H9 (cell line): ENCODE results near the gene RALGPS2. TPM values are rescaled to one million over a fixed set of nuclear protein-coding genes. Genes with fewer than 3 reads are reported as not detected.

Experiments
- DNase-seq: peaks from one replicate; pipeline ENCODE4 v3.0.0-alpha.2; 2017
- H2AFZ ChIP-seq: one replicate; pipeline ENCODE4 v1.6.1; 2013; ENCODE audit warnings: mild to moderate bottlenecking, low read length, control low read depth, moderate library complexity
- H2AK5ac ChIP-seq: 2 replicates; pipeline ENCODE4 v1.6.1; 2013; ENCODE audit warnings: low read length, control low read depth, mixed read lengths; ENCODE audit not compliant: insufficient read length
- H2BK120ac ChIP-seq: one replicate; pipeline ENCODE4 v1.6.1; 2013; ENCODE audit warnings: low read depth, mild to moderate bottlenecking, low read length, control low read depth, inconsistent platforms; ENCODE audit not compliant: poor library complexity, severe bottlenecking
- H2BK12ac ChIP-seq: 2 replicates; pipeline ENCODE4 v1.6.1; 2013; ENCODE audit warnings: low read length, control low read depth, mixed read lengths, low read depth; ENCODE audit not compliant: insufficient read length
- H2BK15ac ChIP-seq: 2 replicates; pipeline ENCODE4 v1.6.1; 2013; ENCODE audit warnings: low read depth, low read length, control low read depth
- H2BK20ac ChIP-seq: one replicate; pipeline ENCODE4 v1.6.1; 2013; ENCODE audit warnings: low read depth, mild to moderate bottlenecking, low read length, control low read depth, inconsistent platforms; ENCODE audit not compliant: poor library complexity, severe bottlenecking
- H2BK5ac ChIP-seq: 2 replicates; pipeline ENCODE4 v1.6.1; 2013; ENCODE audit warnings: low read length, control low read depth, mixed read lengths; ENCODE audit not compliant: insufficient read length
- H3K14ac ChIP-seq: 2 replicates; pipeline ENCODE4 v1.6.1; 2013; ENCODE audit warnings: low read length, control low read depth; ENCODE audit not compliant: insufficient read depth
- H3K18ac ChIP-seq: 2 replicates; pipeline ENCODE4 v1.6.1; 2013; ENCODE audit warnings: low read depth, mild to moderate bottlenecking, mixed read lengths, low read length, control low read depth; ENCODE audit not compliant: insufficient read length
- H3K23ac ChIP-seq: 2 replicates; pipeline ENCODE4 v1.6.1; 2013; ENCODE audit warnings: low read length, control low read depth, mixed read lengths, low read depth; ENCODE audit not compliant: insufficient read length
- H3K23me2 ChIP-seq: 2 replicates; pipeline ENCODE4 v1.6.1; 2013; ENCODE audit warnings: low read depth, mild to moderate bottlenecking, mixed read lengths, low read length, control low read depth; ENCODE audit not compliant: insufficient read length, poor library complexity, severe bottlenecking
- H3K27ac ChIP-seq: 2 replicates; pipeline ENCODE4 v1.5.1; 2013; ENCODE audit warnings: low read length, control low read depth, mixed read lengths, low read depth; ENCODE audit not compliant: insufficient read length
- H3K27me3 ChIP-seq: 2 replicates; pipeline ENCODE4 v1.6.1; 2013; ENCODE audit warnings: low read length, control low read depth, inconsistent platforms; ENCODE audit not compliant: insufficient read depth
- H3K4ac ChIP-seq: 2 replicates; pipeline ENCODE4 v1.6.1; 2013; ENCODE audit warnings: low read depth, mild to moderate bottlenecking, control low read depth, inconsistent platforms, low read length, moderate library complexity
- H3K4me1 ChIP-seq: 2 replicates; pipeline ENCODE4 v1.6.1; 2013; ENCODE audit warnings: low read length, control low read depth, inconsistent platforms; ENCODE audit not compliant: insufficient read depth
- H3K4me2 ChIP-seq: 2 replicates; pipeline ENCODE4 v1.6.1; 2013; ENCODE audit warnings: low read length, control low read depth, mixed read lengths; ENCODE audit not compliant: insufficient read length, insufficient read depth
- H3K56ac ChIP-seq: 2 replicates; pipeline ENCODE4 v1.6.1; 2013; ENCODE audit warnings: low read depth, mild to moderate bottlenecking, mixed read lengths, low read length, control low read depth; ENCODE audit not compliant: insufficient read length
- H3K79me1 ChIP-seq: 2 replicates; pipeline ENCODE4 v1.6.1; 2013; ENCODE audit warnings: low read depth, mild to moderate bottlenecking, moderate library complexity, low read length, control low read depth, inconsistent platforms; ENCODE audit not compliant: insufficient read depth, poor library complexity, severe bottlenecking
- H3K79me2 ChIP-seq: 2 replicates; pipeline ENCODE4 v1.6.1; 2013; ENCODE audit warnings: low read length, control low read depth, inconsistent platforms; ENCODE audit not compliant: insufficient read depth
- H3K9ac ChIP-seq: 2 replicates; pipeline ENCODE4 v1.6.1; 2013; ENCODE audit warnings: low read length, control low read depth, mixed read lengths; ENCODE audit not compliant: insufficient read length; ENCODE audit errors: extremely low read depth
- H3K9me3 ChIP-seq: one replicate; pipeline ENCODE4 v1.6.1; 2013; ENCODE audit warnings: low read depth, low read length, inconsistent platforms; ENCODE audit not compliant: control insufficient read depth
- H3T11ph ChIP-seq: one replicate; pipeline ENCODE4 v1.6.1; 2013; ENCODE audit warnings: mild to moderate bottlenecking, low read length, control low read depth, inconsistent platforms
- H4K20me1 ChIP-seq: one replicate; pipeline ENCODE4 v1.6.1; 2013; ENCODE audit not compliant: control insufficient read depth, insufficient read length, insufficient read depth
- H4K5ac ChIP-seq: 2 replicates; pipeline ENCODE4 v1.6.1; 2013; ENCODE audit warnings: low read depth, mild to moderate bottlenecking, mixed read lengths, low read length, control low read depth; ENCODE audit not compliant: insufficient read length
- H4K8ac ChIP-seq: replicated peaks from 2 replicates; pipeline ENCODE4 v1.6.1; 2013; ENCODE audit warnings: low read length, control low read depth, mixed read lengths, low read depth; ENCODE audit not compliant: insufficient read length
- H4K91ac ChIP-seq: 2 replicates; pipeline ENCODE4 v1.6.1; 2013; ENCODE audit warnings: low read depth, mild to moderate bottlenecking, moderate library complexity, mixed read lengths, low read length, control low read depth; ENCODE audit not compliant: insufficient read length
- H3K27ac Mint-ChIP-seq, 3 experiments: 2 replicates in 2 of 3; 3 replicates in 1 of 3; pipeline ENCODE4 v1.8.0; 2020 to 2021; ENCODE audit warnings: mixed read lengths in 3 of 3, mild to moderate bottlenecking in 1 of 3, moderate library complexity in 1 of 3
- H3K27me3 Mint-ChIP-seq: 2 replicates; pipeline ENCODE4 v1.8.0; 2021; ENCODE audit warnings: low read depth, mild to moderate bottlenecking, moderate library complexity, mixed read lengths
- H3K36me3 Mint-ChIP-seq, 3 experiments: 2 replicates in 2 of 3; 3 replicates in 1 of 3; pipeline ENCODE4 v1.8.0; 2020 to 2021; ENCODE audit warnings: low read depth in 3 of 3, mixed read lengths in 3 of 3; ENCODE audit not compliant: insufficient read depth in 1 of 3
- H3K4me1 Mint-ChIP-seq, 2 experiments: 2 replicates each; pipeline ENCODE4 v1.8.0; 2020; ENCODE audit warnings: mixed read lengths in 2 of 2
- H3K4me3 Mint-ChIP-seq, 2 experiments: 2 replicates in 1 of 2; 3 replicates in 1 of 2; pipeline ENCODE4 v1.8.0; 2020 to 2021; ENCODE audit warnings: mild to moderate bottlenecking in 2 of 2, mixed read lengths in 2 of 2, moderate library complexity in 1 of 2
- H3K9me3 Mint-ChIP-seq, 2 experiments: 2 replicates in 1 of 2; 3 replicates in 1 of 2; pipeline ENCODE4 v1.8.0; 2020; ENCODE audit warnings: mild to moderate bottlenecking in 2 of 2, mixed read lengths in 2 of 2, moderate library complexity in 1 of 2
- CTCF ChIP-seq: fragments of 200-600 bp; sonication (generic); conservative IDR thresholded peaks from 3 replicates; pipeline ENCODE4 v1.8.0; 2021; ENCODE audit warnings: antibody characterized with exemption, mild to moderate bottlenecking
- WGBS: extraction: QIAGEN DNeasy Blood & Tissue Kit; methylation state at CpG from one replicate; pipeline ENCODE4 v1.1.7; 2013; ENCODE audit warnings: missing lambda C conversion rate, low lambda C conversion rate, mixed read lengths; ENCODE audit not compliant: insufficient read length; ENCODE audit errors: extremely low coverage; 5-methylcytosine and 5-hydroxymethylcytosine counted together
- total RNA-seq: library from RNA; stranded (reverse); gene quantifications from 2 replicates; pipeline ENCODE4 v1.2.1, GENCODE V29; 2021

Gene RALGPS2
- total RNA-seq, 1 experiment from 2014 or later = 32.6 TPM

- no peak overlapping the region for H3K27ac ChIP-seq
- no peaks in the 10 kb centered on the region; the same call in 1 of the 2 replicates for H3K27me3 Mint-ChIP-seq
- H3T11ph ChIP-seq = no peak overlapping the region
- no peak overlapping the region for H2BK20ac ChIP-seq
- no peak overlapping the region for H3K4me3 Mint-ChIP-seq
- no peak overlapping the region for H3K27ac Mint-ChIP-seq
- no peaks in the 10 kb centered on the region for H3K79me1 ChIP-seq
- H2BK120ac ChIP-seq = no peak overlapping the region
- H4K8ac ChIP-seq = no peak overlapping the region
- no peaks in the 10 kb centered on the region for H3K4me1 ChIP-seq
- no peak overlapping the region for H3K4ac ChIP-seq
- TF ChIP-seq CTCF = no peak
- no CpG with 5 or more reads among the region's 1 CpG for WGBS
- no peak overlapping the region for H2BK15ac ChIP-seq
- no peak for DNase-seq
- no peak overlapping the region for H2AK5ac ChIP-seq
- no peaks in the 10 kb centered on the region for H3K79me2 ChIP-seq
- H3K9ac ChIP-seq = no peak overlapping the region
- no peak overlapping the region for H2AFZ ChIP-seq
- H2BK5ac ChIP-seq = no peak overlapping the region
- H3K9me3 Mint-ChIP-seq = no peaks in the 10 kb centered on the region
- H3K23me2 ChIP-seq = no peaks in the 10 kb centered on the region
- H3K36me3 Mint-ChIP-seq = no peaks in the 10 kb centered on the region
- H3K4me2 ChIP-seq = no peak overlapping the region
- no peak overlapping the region for H4K91ac ChIP-seq
- H4K20me1 ChIP-seq = no peaks in the 10 kb centered on the region
- no peaks in the 10 kb centered on the region for H3K9me3 ChIP-seq
- no peak overlapping the region for H4K5ac ChIP-seq
- H3K14ac ChIP-seq = no peak overlapping the region
- no peaks in the 10 kb centered on the region for H3K27me3 ChIP-seq
- no peaks in the 10 kb centered on the region for H3K4me1 Mint-ChIP-seq
- no peak overlapping the region for H2BK12ac ChIP-seq
- no peak overlapping the region for H3K18ac ChIP-seq
- H3K23ac ChIP-seq = no peak overlapping the region
- H3K56ac ChIP-seq = no peak overlapping the region
These were observed 38.6 kb upstream of the RALGPS2 start for GRCh38 chr1:178686407-178686806.
